PFSK-1 (cell line): ENCODE measurements around the gene MT1E.

Source experiments
- FOXP2 ChIP-seq: optimal IDR thresholded peaks from 2 replicates; pipeline ENCODE3; 2011; ENCODE audit warnings: borderline replicate concordance, control low read depth, inconsistent platforms; ENCODE audit not compliant: insufficient read depth; ENCODE audit errors: extremely low read length, extremely low read depth
- POLR2AphosphoS5 ChIP-seq: IDR thresholded peaks from 2 replicates; pipeline ENCODE4 v1.6.1; 2012; ENCODE audit warnings: low read depth, mild to moderate bottlenecking, control low read depth, low read length, moderate library complexity
- SIN3A ChIP-seq: IDR thresholded peaks from 2 replicates; pipeline ENCODE4 v1.6.1; 2012; ENCODE audit warnings: mild to moderate bottlenecking, low read length, moderate library complexity, borderline replicate concordance; ENCODE audit not compliant: insufficient read depth
- TAF1 ChIP-seq: IDR thresholded peaks from 2 replicates; pipeline ENCODE4 v1.6.1; 2012; ENCODE audit warnings: low read length, control low read depth, borderline replicate concordance; ENCODE audit not compliant: insufficient read depth
- TF ChIP-seq, protein P1 (sequence below), 2 experiments: IDR thresholded peaks; 2 replicates each; pipeline versions ENCODE4 v1.6.1 to v1.8.0; 2011 to 2012; ENCODE audit warnings: low read depth in 2 of 2, low read length in 2 of 2, control low read depth in 1 of 2, inconsistent platforms in 1 of 2, mild to moderate bottlenecking in 1 of 2, moderate library complexity in 1 of 2; ENCODE audit not compliant: insufficient read depth in 1 of 2

DNA sequence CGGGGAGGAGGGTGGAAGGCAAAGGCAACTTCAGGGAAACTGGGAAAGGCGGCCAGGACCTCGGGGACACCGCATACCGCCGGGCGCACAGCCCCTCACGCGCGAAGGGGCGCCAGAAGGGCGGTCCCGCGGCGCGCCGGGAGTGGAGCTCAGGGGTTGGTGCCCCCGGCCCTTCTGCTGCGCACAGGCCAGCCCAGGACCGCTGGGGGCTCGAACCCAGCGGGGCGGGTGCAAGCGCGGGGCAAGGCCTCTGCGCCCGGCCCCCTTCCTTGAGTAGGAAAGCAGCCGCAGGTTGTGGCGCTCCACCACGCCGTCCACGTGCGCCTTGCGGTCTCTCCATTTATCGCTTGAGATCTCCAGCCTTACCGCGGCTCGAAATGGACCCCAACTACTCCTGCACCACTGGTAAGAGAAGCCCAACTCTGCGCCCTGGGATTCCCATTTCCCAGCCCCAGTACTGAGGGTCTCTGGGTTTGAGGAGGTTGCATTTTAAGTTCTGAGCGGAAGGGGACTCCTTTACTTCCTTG, 9.9 kb downstream of the MT1E start:
- TF ChIP-seq POLR2AphosphoS5 (no peak), TAF1 (no peak), SIN3A (no peak), FOXP2 (no peak)
- TF ChIP-seq, protein P1, sequence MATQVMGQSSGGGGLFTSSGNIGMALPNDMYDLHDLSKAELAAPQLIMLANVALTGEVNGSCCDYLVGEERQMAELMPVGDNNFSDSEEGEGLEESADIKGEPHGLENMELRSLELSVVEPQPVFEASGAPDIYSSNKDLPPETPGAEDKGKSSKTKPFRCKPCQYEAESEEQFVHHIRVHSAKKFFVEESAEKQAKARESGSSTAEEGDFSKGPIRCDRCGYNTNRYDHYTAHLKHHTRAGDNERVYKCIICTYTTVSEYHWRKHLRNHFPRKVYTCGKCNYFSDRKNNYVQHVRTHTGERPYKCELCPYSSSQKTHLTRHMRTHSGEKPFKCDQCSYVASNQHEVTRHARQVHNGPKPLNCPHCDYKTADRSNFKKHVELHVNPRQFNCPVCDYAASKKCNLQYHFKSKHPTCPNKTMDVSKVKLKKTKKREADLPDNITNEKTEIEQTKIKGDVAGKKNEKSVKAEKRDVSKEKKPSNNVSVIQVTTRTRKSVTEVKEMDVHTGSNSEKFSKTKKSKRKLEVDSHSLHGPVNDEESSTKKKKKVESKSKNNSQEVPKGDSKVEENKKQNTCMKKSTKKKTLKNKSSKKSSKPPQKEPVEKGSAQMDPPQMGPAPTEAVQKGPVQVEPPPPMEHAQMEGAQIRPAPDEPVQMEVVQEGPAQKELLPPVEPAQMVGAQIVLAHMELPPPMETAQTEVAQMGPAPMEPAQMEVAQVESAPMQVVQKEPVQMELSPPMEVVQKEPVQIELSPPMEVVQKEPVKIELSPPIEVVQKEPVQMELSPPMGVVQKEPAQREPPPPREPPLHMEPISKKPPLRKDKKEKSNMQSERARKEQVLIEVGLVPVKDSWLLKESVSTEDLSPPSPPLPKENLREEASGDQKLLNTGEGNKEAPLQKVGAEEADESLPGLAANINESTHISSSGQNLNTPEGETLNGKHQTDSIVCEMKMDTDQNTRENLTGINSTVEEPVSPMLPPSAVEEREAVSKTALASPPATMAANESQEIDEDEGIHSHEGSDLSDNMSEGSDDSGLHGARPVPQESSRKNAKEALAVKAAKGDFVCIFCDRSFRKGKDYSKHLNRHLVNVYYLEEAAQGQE (IDR thresholded peaks at IDR 0.05; ENCODE audit: insufficient read depth in 1 of 2, low read depth in 2 of 2, low read length in 2 of 2), result no peak
